Breast epithelium (tissue), 4 donors: ENCODE data around the gene ARHGAP4. TPM values are rescaled to one million over a fixed set of nuclear protein-coding genes. Genes with fewer than 3 reads are reported as not detected.
A peak's percentile ranks its signal among the peaks of the same experiment; 100 is the strongest.

ENCODE experiments used
- DNase-seq, 2 donors: peaks; one replicate each; pipeline ENCODE4 v3.0.0-alpha.2; 2019; ENCODE audit warnings: low spot score in 2 of 2
- H3K27ac ChIP-seq, 2 donors: fragments of 200-600 bp; sonication (generic) in 1 of 2; one replicate each; pipeline ENCODE4 v1.5.1; 2016 to 2019; ENCODE audit warnings: mild to moderate bottlenecking in 1 of 2
- H3K27me3 ChIP-seq, 2 donors: fragments of 200-600 bp; sonication (generic) in 1 of 2; one replicate each; pipeline versions ENCODE4 v1.5.1 to v1.6.0; 2017 to 2019; ENCODE audit warnings: control low read depth in 1 of 2, mild to moderate bottlenecking in 1 of 2
- H3K36me3 ChIP-seq: fragments of 200-600 bp; one replicate; pipeline ENCODE4 v1.5.1; 2019
- H3K4me1 ChIP-seq, 2 donors: fragments of 200-600 bp; sonication (generic); one replicate each; pipeline ENCODE4 v1.5.1; 2016 to 2019; ENCODE audit warnings: control low read depth in 1 of 2
- H3K4me3 ChIP-seq, 3 donors: fragments of 200-600 bp; sonication (generic); 1 replicate in 2 of 3; 2 replicates in 1 of 3; pipeline ENCODE4 v1.5.1; 2016 to 2019; ENCODE audit warnings: mild to moderate bottlenecking in 3 of 3, moderate library complexity in 2 of 3
- H3K9me3 ChIP-seq, 2 donors: fragments of 200-600 bp; sonication (generic) in 1 of 2; one replicate each; pipeline ENCODE4 v1.5.1; 2016 to 2019; ENCODE audit warnings: control low read depth in 1 of 2
- POLR2A ChIP-seq: fragments of 450-650 bp; IDR thresholded peaks from one replicate; pipeline ENCODE4 v1.6.1; 2016; ENCODE audit warnings: antibody characterized with exemption, mild to moderate bottlenecking, moderate library complexity
- POLR2AphosphoS5 ChIP-seq, 3 donors: sonication (generic); formaldehyde crosslinking; IDR thresholded peaks; one replicate each; pipeline ENCODE4 v1.6.1; 2017; ENCODE audit warnings: antibody characterized with exemption in 3 of 3
- intact Hi-C: fragments of 100-400 bp; cut with DNase I; formaldehyde crosslinking; loops from one replicate; pipeline ENCODE4 v1.15.1; 2023; ENCODE audit warnings: low total_unique reads
- total RNA-seq, 3 donors: library from RNA; depleted of rRNA; stranded (reverse); fragments of >200 nt; gene quantifications; one replicate each; pipeline ENCODE4 v1.1.0, GENCODE V29; 2016
- TF ChIP-seq, protein P1 (sequence below), 3 donors: fragments of 450-650 bp; IDR thresholded peaks; one replicate each; pipeline ENCODE4 v1.5.1; 2016 to 2017; ENCODE audit warnings: antibody characterized with exemption in 3 of 3, mild to moderate bottlenecking in 3 of 3, moderate library complexity in 3 of 3

Gene ARHGAP4
- total RNA-seq, 3 donors from 2014 or later = 18.4 to 21.5 (median 19.8) TPM

DNA sequence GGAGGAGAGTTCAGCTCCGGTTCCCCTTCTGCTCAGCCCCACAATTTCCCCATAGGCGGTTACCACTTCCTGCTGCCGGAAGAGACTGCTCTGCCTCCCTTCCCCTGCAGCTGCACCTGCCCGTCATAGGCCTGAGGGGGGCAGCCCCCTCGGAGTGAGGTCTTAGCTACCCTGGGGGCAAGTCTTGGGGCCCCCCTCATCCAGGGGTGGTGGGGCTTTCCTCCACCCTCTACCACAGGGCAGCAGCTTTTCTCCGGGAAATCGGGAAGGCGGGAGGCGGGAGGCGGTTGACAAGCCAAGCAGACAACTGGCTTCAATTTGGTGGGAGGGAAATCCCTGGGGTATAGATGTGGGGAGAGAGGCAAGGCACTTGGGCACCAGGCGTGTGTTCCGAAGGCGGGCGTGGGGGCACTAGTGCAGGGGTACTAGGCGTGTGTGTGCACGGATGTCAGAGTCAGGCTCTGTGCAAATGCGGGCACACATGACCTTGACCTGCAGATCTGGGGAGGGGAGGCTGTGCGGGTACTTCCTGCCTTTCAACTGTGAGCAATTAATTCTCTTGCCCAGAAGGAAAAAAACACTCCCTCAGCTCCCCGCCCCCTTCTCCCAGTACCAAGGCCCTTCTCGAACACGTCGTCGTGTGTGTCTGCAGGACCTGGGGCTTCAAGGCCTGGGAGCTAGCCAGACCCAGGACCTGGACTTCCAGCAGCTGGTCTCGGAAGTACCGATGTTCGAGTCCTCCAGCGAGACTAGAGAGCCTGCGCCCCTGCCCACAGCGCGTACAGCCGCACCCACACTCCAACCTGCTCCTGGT is 1.0 kb upstream of the ARHGAP4 start:
- no peak for TF ChIP-seq POLR2A
- TF ChIP-seq, protein P1, sequence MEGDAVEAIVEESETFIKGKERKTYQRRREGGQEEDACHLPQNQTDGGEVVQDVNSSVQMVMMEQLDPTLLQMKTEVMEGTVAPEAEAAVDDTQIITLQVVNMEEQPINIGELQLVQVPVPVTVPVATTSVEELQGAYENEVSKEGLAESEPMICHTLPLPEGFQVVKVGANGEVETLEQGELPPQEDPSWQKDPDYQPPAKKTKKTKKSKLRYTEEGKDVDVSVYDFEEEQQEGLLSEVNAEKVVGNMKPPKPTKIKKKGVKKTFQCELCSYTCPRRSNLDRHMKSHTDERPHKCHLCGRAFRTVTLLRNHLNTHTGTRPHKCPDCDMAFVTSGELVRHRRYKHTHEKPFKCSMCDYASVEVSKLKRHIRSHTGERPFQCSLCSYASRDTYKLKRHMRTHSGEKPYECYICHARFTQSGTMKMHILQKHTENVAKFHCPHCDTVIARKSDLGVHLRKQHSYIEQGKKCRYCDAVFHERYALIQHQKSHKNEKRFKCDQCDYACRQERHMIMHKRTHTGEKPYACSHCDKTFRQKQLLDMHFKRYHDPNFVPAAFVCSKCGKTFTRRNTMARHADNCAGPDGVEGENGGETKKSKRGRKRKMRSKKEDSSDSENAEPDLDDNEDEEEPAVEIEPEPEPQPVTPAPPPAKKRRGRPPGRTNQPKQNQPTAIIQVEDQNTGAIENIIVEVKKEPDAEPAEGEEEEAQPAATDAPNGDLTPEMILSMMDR (IDR thresholded peaks at IDR 0.05) = no peak
- TF ChIP-seq POLR2AphosphoS5 (IDR thresholded peaks at IDR 0.05) = no peak
- Histone ChIP-seq H3K4me1 (no peaks in the 10 kb centered on the region), H3K4me3 (peak overlapping the region; percentile 49 to 70 (median 63)), H3K36me3 (no peaks in the 10 kb centered on the region), H3K9me3 (no peaks in the 10 kb centered on the region), H3K27me3 (peaks cover 0 to 40% of the 10 kb centered on the region in 2 donors), H3K27ac (peak overlapping the region; percentile 87 to 88)
- intact Hi-C loops = no loop called here
- DNase-seq = peak in 1 of 2 donors; percentile 37

GRCh38 chrX:153926552-153926857 is 441 bp upstream of the ARHGAP4 start:
- peak overlapping the region; percentile 87 to 88 for H3K27ac ChIP-seq
- TF ChIP-seq, protein P1 (IDR thresholded peaks at IDR 0.05) = no peak
- no peak for TF ChIP-seq POLR2A
- no peak for TF ChIP-seq POLR2AphosphoS5 (IDR thresholded peaks at IDR 0.05)
- DNase-seq = no peak
- H3K36me3 ChIP-seq = no peaks in the 10 kb centered on the region
- peaks cover 0 to 45% of the 10 kb centered on the region in 2 donors for H3K27me3 ChIP-seq
- no peaks in the 10 kb centered on the region for H3K9me3 ChIP-seq
- intact Hi-C loops = no loop called here
- peak overlapping the region; percentile 27 to 70 (median 49) for H3K4me3 ChIP-seq
- no peaks in the 10 kb centered on the region for H3K4me1 ChIP-seq

- Histone ChIP-seq H3K27ac (peak overlapping the region in 1 of 2 donors; percentile 88), H3K4me1 (no peaks in the 10 kb centered on the region), H3K9me3 (no peaks in the 10 kb centered on the region), H3K36me3 (no peaks in the 10 kb centered on the region), H3K4me3 (peak overlapping the region; percentile 27 to 70 (median 27)), H3K27me3 (peaks cover 0 to 51% of the 10 kb centered on the region in 2 donors)
- TF ChIP-seq, protein P1 (IDR thresholded peaks at IDR 0.05) = no peak
- no peak for TF ChIP-seq POLR2A
- TF ChIP-seq POLR2AphosphoS5 (IDR thresholded peaks at IDR 0.05) = no peak
- intact Hi-C loops = no loop called here
- no peak for DNase-seq
These were observed 701 bp downstream of the ARHGAP4 start for GRCh38 chrX:153925387-153925738.

GRCh38 chrX:153924149-153924861 is 1.8 kb downstream of the ARHGAP4 start:
- DNase-seq = no peak
- Histone ChIP-seq H3K4me1 (no peaks in the 10 kb centered on the region), H3K27ac (no peak overlapping the region), H3K36me3 (no peaks in the 10 kb centered on the region), H3K4me3 (no peak overlapping the region), H3K9me3 (no peaks in the 10 kb centered on the region), H3K27me3 (peaks cover 0 to 60% of the 10 kb centered on the region in 2 donors)
- intact Hi-C loops = no loop called here
- TF ChIP-seq, protein P1 (IDR thresholded peaks at IDR 0.05) = peak in 1 of 3 donors; percentile 10
- no peak for TF ChIP-seq POLR2AphosphoS5 (IDR thresholded peaks at IDR 0.05)
